GM18507 (cell line): ENCODE data around the gene CCL16.
"Not testable (repeated sequence)": the region's sequence is repeated elsewhere in the genome, so short reads cannot be mapped to it uniquely, and the experiment has no call there.

ENCODE experiments used
- DNase-seq: peaks from one replicate; pipeline ENCODE4 v3.0.0; 2011; ENCODE audit warnings: low read depth; ENCODE audit not compliant: insufficient read length; ENCODE audit errors: extremely low spot score
- FAIRE-seq: peaks from 2 replicates; lab custom pipeline; 2011; peaks lifted over from hg19 to GRCh38; lab: Jason Lieb, UNC

The CCL16 gene

GRCh38 chr17:35981246-35981645, at the start of gene CCL16:
TSS of gene CCL16 (minus strand) at chr17:35981497. CDS start at chr17:35981420, 77 bp downstream.
- no peak for FAIRE-seq
- DNase-seq = no peak

GRCh38 chr17:36030956-36031355, 49.7 kb upstream of the CCL16 start:
- FAIRE-seq = no peak
- DNase-seq = no peak

- FAIRE-seq = no peak
- no peak for DNase-seq
Observed at GRCh38 chr17:36027761-36028160, 46.5 kb upstream of the CCL16 start.

- FAIRE-seq (no peak), DNase-seq (no peak)
Observed at GRCh38 chr17:36024106-36024869, 43.0 kb upstream of the CCL16 start.

- FAIRE-seq (no peak), DNase-seq (no peak)
Observed at GRCh38 chr17:36019423-36019822, 38.1 kb upstream of the CCL16 start.

- no peak for FAIRE-seq
- no peak for DNase-seq
Observed at GRCh38 chr17:36017799-36018198, 36.5 kb upstream of the CCL16 start, which contains the start of gene CCL23. TSS of gene CCL23 (minus strand) at chr17:36017972. CDS start at chr17:36017897, 75 bp downstream.

GRCh38 chr17:36016555-36016954, 35.3 kb upstream of the CCL16 start:
- DNase-seq = no peak
- FAIRE-seq = no peak

- FAIRE-seq, DNase-seq: not testable (repeated sequence)
Observed at GRCh38 chr17:36015895-36016294, 34.6 kb upstream of the CCL16 start.

GRCh38 chr17:36014946-36015345, 33.6 kb upstream of the CCL16 start:
- no peak for DNase-seq
- no peak for FAIRE-seq

GRCh38 chr17:36011201-36011600, 29.9 kb upstream of the CCL16 start:
- FAIRE-seq = no peak

GRCh38 chr17:36008998-36009665, 27.8 kb upstream of the CCL16 start:
- FAIRE-seq (no peak), DNase-seq (no peak)

More at GRCh38 chr17:36011201-36011600, 29.9 kb upstream of the CCL16 start:
- DNase-seq = no peak

- DNase-seq = no peak
- FAIRE-seq = no peak
Observed at GRCh38 chr17:36004594-36005108, 23.4 kb upstream of the CCL16 start.

GRCh38 chr17:36002631-36003030, 21.3 kb upstream of the CCL16 start:
- no peak for FAIRE-seq
- no peak for DNase-seq

- FAIRE-seq (no peak), DNase-seq (no peak)
Observed at GRCh38 chr17:36001862-36002603, 20.7 kb upstream of the CCL16 start.

GRCh38 chr17:36001110-36001771, 19.9 kb upstream of the CCL16 start, which contains the start of gene CCL15:
TSS of gene CCL15 (minus strand) at chr17:36001553. CDS start at chr17:36001492, 61 bp downstream.
- DNase-seq = no peak
- FAIRE-seq = no peak

- DNase-seq (no peak), FAIRE-seq (no peak)
Observed at GRCh38 chr17:36000732-36001109, 19.4 kb upstream of the CCL16 start.

- no peak for FAIRE-seq
- no peak for DNase-seq
Observed at GRCh38 chr17:35998756-35999155, 17.5 kb upstream of the CCL16 start.

- FAIRE-seq (no peak), DNase-seq (no peak)
Observed at GRCh38 chr17:35998018-35998545, 16.8 kb upstream of the CCL16 start.

GRCh38 chr17:35995346-35995745, 14.0 kb upstream of the CCL16 start:
- not testable (repeated sequence) for FAIRE-seq, DNase-seq
